ENCODE measurements around the gene CYP26C1. TPM values are rescaled to one million over a fixed set of nuclear protein-coding genes. Genes with fewer than 3 reads are reported as not detected.

Gene CYP26C1
- total RNA-seq, 6 experiments from 2014 or later, result 0.07 to 0.12 (median 0.10) TPM; not detected in 3

GRCh38 chr10:93060887-93061593, 442 bp downstream of the CYP26C1 start:
- intact Hi-C loops (cut with DNase I), result no loop called here
- TF ChIP-seq POLR2A (IDR thresholded peaks at IDR 0.05), result no peak
- no peak for TF ChIP-seq CTCF (IDR thresholded peaks at IDR 0.05)
- no peak for ATAC-seq
- DNase-seq, result no peak
- no peak overlapping the region for H3K4me3 ChIP-seq
- H3K9me3 ChIP-seq, result no peaks in the 10 kb centered on the region
- no peak overlapping the region for H3K27ac ChIP-seq
- H3K27me3 ChIP-seq, result peaks cover 0 to 7% of the 10 kb centered on the region in 2 donors
- peaks cover 0 to 2% (median 0%) of the 10 kb centered on the region in 4 donors for H3K36me3 ChIP-seq
- WGBS (ENCODE audit: insufficient coverage, low coverage, low lambda C conversion rate, missing lambda C conversion rate), result 30% methylated on average over 15 of the region's 45 CpGs
- H3K4me1 ChIP-seq, result peaks cover 0 to 26% (median 0%) of the 10 kb centered on the region in 4 donors

GRCh38 chr10:93061594-93062513, 1.3 kb downstream of the CYP26C1 start:
- no peaks in the 10 kb centered on the region for H3K9me3 ChIP-seq
- peaks cover 0 to 14% of the 10 kb centered on the region in 2 donors for H3K27me3 ChIP-seq
- H3K4me3 ChIP-seq, result peak overlapping the region; percentile 2 to 38 (median 8)
- DNase-seq (no peak), ATAC-seq (peak; percentile 32 to 62 (median 46))
- peaks cover 0 to 2% (median 0%) of the 10 kb centered on the region in 4 donors for H3K36me3 ChIP-seq
- WGBS (ENCODE audit: insufficient coverage, low coverage, low lambda C conversion rate, missing lambda C conversion rate), result 9% methylated on average over 36 of the region's 57 CpGs
- intact Hi-C loops (cut with DNase I), result no loop called here
- H3K27ac ChIP-seq, result no peak overlapping the region
- peaks cover 0 to 29% (median 0%) of the 10 kb centered on the region in 4 donors for H3K4me1 ChIP-seq
- TF ChIP-seq CTCF (IDR thresholded peaks at IDR 0.05), result no peak
- TF ChIP-seq POLR2A (IDR thresholded peaks at IDR 0.05), result no peak

- Histone ChIP-seq H3K27me3 (peaks cover 0 to 15% of the 10 kb centered on the region in 2 donors), H3K9me3 (no peaks in the 10 kb centered on the region), H3K4me1 (peaks cover 0 to 29% (median 0%) of the 10 kb centered on the region in 4 donors), H3K36me3 (peaks cover 0 to 2% (median 0%) of the 10 kb centered on the region in 4 donors), H3K4me3 (peak overlapping the region; percentile 2 to 38 (median 8)), H3K27ac (no peak overlapping the region)
- DNase-seq (peak in 2 of 3 donors; percentile 54 to 62), ATAC-seq (peak; percentile 75 to 88 (median 76))
- WGBS (ENCODE audit: insufficient coverage, low coverage, low lambda C conversion rate, missing lambda C conversion rate), result 12% methylated on average over 7 of the region's 68 CpGs
- TF ChIP-seq POLR2A (IDR thresholded peaks at IDR 0.05), result no peak
- TF ChIP-seq CTCF (IDR thresholded peaks at IDR 0.05), result peak; percentile 45 to 63 (median 54)
- intact Hi-C loops (cut with DNase I), result no loop called here
These were observed 2.0 kb downstream of the CYP26C1 start for GRCh38 chr10:93062514-93063143.

All from right lobe of liver (tissue), 6 donors.